HG02588 (cell line): Measurements from ENCODE around the gene PMEPA1.

Experiments
- ATAC-seq: cut with Tn5 transposase; IDR thresholded peaks from one replicate; pipeline ENCODE4 v1.9.1; 2021; ENCODE audit warnings: mild to moderate bottlenecking, moderate library complexity; ENCODE audit not compliant: unreplicated experiment

The PMEPA1 gene

GRCh38 chr20:57612916-57613315 is 96.9 kb downstream of the PMEPA1 start:
- no peak for ATAC-seq

- ATAC-seq, result no peak
Observed at GRCh38 chr20:57612436-57612835, 97.4 kb downstream of the PMEPA1 start.

- no peak for ATAC-seq
Observed at GRCh38 chr20:57611586-57612311, 98.1 kb downstream of the PMEPA1 start.

- ATAC-seq, result no peak
Observed at GRCh38 chr20:57610261-57610952, 99.4 kb downstream of the PMEPA1 start.

- no peak for ATAC-seq
Observed at GRCh38 chr20:57609842-57610167, 100.0 kb downstream of the PMEPA1 start.

DNA sequence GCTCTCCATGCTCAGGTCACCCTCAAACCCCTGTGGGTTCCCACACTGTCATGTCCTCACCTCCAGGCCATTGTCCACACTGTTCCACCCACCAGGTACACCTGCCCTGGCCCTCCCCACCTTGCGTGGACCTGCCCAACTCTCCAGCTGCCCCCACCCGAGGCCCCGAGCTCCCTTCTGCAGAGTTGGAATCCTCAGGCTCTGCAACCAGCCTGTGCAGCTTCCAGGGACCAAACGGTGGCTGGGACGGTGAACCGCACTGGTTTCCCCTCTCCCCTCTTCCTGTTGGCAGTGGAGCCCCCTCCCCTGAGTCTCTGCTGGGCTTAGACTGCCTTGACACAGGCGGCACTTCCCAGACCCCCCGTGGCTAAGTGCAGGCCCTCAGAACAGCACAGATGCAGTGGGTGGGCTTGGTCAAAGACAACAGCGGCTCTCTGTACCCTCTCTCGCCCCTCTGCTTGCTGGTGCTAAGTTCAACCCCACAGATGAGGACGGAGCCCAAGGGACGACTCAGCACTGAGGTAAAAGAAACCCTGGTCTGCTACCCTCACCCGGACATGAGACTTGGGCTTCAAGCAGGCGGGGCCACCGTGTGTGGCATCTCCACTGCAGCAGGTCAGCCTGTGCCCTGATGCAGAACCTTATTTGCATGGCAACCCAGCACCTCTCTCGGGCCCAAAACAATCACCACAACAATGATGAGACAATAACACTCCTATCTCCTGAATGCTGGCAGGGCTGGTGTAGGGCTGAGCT is 100.6 kb downstream of the PMEPA1 start:
- no peak for ATAC-seq

GRCh38 chr20:57608516-57608915 is 101.3 kb downstream of the PMEPA1 start:
- no peak for ATAC-seq

GRCh38 chr20:57605878-57606277 is 103.9 kb downstream of the PMEPA1 start:
- no peak for ATAC-seq

DNA sequence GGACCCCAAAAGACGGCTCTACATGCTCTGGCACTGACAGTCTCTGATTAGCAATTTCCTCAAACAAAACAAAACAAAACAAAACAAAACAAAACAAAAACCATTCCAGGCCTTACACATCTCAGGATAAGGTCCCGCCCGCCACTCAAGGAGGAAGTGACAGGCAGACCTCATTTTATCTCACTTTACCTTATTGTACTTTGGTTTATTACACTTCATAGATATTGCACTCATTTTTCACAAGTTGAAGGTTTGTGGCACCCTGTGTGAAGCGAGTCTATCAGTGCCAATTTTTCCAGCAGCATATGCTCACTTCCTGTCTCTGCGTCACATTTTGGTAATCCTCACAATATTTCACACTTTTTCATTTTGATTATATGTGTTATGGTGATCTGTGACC is 104.8 kb downstream of the PMEPA1 start:
- ATAC-seq, result no peak

- no peak for ATAC-seq
Observed at GRCh38 chr20:57603120-57603519, 106.7 kb downstream of the PMEPA1 start.

GRCh38 chr20:57601737-57602136 is 108.1 kb downstream of the PMEPA1 start:
- ATAC-seq, result no peak

DNA sequence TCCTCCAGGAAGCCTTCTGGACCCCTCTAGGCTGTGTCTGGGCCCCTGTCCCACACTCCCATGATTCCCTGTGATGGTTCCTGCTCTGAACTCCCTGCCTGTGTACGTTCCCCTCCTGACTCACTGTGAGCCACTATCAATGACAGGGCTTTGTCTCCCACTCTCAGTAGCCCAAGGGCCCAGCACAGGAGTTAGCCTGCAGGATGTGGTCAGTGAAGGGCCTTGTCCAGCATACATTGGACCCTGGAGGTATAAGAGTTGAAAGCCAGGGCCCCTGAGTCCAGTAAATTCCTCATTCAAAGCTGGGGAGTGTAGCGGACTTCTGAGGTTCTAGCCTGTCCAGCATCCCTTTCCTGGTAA is 108.6 kb downstream of the PMEPA1 start:
- no peak for ATAC-seq

DNA sequence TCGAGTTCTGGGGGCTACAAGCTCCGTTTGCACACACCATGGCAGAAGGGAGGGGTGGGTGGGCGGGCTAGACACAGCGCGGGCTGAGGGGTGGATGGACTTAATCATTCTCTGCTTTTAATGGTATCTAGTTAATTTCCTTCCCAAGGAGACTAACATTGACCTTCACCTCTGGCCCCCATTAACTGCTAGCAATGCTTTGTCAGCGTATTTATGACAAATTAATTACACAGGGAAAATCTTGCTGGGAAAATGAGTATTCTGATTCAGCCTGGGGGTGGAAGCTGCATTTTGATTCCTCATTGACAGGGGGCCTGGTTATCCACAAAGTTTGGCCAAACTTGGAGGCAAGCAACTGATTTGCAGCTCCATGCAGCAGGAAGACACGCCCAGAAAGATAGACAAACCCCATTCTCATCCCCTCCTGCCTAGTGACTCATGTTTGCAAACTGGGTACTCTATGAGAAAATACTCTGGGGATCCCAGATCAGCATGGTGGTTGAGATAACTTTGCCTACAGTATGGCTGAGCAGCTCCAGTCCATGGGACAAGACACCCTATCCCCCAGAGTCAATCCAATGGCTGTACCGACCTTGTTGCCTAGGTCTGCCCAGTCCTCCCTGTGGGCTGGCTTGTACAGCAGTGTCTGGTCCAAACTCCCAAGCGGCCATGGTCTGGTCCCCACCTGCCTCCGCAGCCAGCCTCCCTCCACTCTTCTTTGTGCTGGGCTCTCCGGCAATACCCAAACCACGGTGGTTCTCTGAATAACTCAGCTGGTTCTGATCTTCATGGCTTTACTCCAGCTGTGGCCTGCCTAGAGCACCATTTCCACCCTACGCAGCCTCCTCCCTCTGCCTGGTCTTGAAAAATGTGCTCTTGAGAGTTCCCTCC is 109.2 kb downstream of the PMEPA1 start:
- ATAC-seq, result no peak

DNA sequence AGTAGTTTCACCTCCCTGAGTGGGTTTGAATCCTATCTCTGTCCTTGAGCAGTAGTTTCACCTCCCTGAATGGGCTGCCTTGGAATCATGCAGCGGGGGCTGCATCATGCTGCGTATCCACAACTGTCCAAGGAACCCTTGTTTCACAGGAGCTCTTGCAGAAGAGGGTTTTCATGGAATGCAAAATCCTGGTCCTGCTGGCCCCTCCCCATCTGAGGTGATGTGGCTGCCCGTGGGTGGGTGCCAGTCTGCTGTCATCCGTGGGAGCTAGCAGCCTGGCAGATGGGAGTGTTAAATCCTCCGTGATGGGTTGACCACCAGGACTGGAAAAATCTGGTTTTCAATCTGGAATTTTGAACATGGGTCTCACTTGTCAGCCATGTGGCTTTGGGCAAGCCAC is 111.3 kb downstream of the PMEPA1 start:
- no peak for ATAC-seq
